ENCODE measurements around the gene RBFOX2.
A peak's percentile ranks its signal among the peaks of the same experiment; 100 is the strongest.
"Not testable (repeated sequence)": the region's sequence is repeated elsewhere in the genome, so short reads cannot be mapped to it uniquely, and the experiment has no call there.

Gene RBFOX2

DNA sequence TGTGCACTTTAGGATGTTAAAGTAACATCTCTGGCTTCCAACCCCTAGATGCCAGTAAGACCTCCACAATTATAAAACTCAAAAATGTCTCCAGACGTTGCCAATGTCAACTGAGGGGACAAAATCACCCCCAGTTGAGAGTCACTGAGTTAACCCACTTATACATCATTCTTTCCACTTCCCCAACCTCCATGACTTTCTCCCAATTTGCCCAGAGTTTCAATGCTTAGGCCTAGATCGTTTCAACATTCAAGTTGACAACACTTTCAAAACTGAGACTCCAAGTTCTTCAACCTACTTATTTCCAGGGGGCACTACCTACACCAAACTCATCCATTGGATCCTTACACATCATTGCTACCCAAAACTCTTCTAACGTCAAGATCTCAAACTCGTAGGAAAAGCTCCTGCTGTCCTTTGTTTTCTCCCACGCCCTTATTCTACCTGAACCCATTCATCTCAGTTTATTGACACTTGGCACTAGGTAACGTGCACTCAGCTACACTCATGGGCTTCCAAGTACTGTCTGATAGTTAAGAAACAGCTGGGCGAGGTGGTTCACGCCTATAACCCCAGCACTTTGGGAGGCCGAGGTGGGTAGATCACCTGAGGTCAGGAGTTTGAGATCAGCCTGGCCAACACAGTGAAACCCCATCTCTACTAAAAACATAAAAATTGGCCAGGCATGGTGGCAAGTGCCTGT, 24.5 kb downstream of the RBFOX2 start:
- DNase-seq, result no peak

DNA sequence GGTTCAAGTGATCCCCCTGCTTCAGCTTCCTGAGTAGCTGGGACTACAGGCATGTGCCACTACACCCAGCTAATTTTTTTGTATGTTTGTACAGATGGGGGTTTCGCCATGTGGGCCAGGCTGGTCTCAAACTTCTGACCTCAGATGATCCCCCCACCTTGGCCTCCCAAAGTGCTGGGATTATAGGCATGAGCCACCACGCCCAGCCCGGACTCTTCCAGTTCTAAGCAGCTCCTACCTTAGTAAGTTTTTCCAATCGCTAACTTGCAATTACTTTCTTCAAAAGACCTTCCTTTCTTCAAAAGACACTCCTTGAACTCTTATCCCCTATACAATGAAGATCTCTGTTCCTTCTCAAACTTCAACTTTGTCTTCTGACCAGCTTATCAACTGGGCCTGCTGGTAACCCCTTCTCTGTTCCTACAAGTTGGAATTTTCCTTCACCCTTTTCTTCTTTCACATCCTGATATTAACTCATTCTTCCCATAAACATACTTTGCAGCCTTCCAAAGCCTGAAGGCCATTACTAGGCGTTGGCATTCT, 25.8 kb downstream of the RBFOX2 start:
- DNase-seq, result no peak

DNA sequence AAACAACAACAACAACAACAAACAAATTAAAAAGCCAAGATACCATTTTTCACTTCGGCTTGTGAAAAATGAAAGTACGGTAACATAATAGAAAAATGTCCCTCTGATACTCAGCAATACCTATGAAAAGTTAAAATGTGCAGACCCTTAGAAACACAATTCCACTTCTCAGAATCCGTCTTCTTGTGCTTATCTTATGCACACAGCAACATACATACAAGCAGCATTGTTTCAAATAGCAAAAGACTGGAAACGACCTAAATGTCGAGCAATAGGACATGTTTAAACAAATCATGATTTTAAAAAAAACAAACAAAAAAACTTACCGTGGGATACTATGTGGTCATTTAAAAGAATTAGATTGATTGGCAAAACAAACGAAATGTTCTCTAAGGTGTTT, 26.5 kb downstream of the RBFOX2 start:
- no peak for DNase-seq

DNA sequence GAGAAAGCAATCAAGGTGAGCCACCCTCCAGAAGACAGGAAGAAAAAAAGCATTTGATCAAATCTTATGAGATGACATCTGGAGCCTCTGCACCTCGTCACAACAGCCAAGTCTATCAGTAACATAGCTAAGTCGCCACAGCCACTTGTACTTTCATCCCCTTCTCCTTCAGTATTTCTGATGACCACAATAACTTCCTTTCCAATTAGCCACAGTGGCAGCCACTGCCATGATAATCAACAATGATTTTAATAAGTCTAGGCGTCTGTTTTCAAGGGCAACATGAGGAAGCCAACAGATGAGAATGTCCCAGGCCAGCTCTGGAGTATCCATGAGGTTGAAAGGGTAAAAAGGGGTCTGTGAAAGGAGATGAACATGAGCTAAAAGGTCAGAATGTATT, 29.9 kb downstream of the RBFOX2 start:
- DNase-seq, result no peak

DNA sequence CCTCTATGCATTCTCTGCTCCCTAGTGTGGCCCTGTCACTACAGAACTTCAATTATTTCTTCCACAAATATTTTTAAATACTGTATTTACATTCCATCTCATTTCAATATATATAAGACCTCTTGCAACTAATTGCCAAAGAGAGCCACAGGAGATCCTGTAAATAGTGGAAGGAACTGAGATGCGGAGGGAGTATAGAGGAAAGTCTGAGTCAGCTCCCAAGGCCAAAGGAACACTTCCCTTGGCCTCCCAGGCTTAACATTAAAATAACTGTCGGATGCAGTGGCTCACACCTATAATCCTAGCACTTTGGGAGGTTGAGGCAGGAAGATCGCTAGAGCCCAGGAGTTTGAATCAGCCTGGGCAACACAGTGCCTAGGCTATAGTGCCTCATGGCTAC, 31.2 kb downstream of the RBFOX2 start:
- DNase-seq, result no peak

DNA sequence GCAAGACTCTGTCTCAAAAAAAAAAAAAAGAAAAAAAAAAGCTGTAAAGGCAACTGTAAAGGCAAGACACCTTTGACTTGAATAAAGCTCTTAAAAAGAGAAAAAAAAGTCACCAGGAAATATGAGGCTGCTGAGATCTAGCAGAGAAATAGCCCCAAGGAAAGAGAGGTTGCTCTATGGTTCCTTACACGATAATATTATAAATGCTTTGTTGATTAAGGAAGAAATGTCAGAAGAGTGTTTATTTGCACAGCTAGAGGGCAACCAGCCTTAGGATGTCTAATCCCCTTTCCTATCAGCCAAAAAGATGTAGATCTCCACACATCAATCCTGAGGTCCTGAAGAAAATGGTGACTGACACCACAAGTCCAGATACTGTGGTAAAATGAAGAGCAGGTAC, 32.0 kb downstream of the RBFOX2 start:
- DNase-seq, result no peak

DNA sequence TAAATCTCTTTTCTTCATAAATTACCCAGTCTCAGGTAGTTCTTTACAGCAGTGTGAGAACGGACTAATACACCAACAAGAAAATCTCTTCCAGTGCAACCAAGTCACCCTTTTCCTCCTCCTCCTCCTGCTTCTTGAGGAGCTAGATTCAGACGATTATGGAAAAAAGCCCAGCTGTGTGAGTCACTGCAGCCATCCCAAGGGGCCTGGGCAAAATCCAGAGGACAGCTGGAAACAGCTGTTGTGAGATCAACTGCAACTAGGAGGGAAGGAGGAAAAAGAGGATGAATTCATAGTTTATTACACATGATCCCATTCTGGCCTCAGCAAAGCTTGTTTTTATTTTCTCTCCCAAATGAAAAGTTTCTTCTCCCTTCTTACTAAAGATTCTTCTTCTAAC, 32.9 kb downstream of the RBFOX2 start:
- DNase-seq, result no peak

DNA sequence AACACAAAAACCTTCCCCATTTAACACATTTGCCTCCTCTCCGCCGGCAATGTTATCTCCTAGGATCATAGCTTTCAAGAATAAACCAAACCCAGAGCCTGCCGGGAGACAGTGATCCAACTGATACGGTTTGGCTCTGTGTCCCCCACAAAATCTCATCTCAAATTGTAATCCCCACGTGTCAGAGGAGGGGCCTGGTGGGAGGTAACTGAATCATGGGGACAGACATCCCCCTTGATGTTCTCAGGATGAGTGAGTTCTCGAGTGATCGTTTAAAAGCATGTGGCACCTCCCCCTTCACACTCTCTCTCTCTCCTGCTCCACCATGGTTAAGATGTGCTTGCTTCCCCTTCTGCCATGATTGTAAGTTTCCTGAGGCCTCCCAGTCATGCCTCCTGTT, 33.3 kb downstream of the RBFOX2 start:
- no peak for DNase-seq

DNA sequence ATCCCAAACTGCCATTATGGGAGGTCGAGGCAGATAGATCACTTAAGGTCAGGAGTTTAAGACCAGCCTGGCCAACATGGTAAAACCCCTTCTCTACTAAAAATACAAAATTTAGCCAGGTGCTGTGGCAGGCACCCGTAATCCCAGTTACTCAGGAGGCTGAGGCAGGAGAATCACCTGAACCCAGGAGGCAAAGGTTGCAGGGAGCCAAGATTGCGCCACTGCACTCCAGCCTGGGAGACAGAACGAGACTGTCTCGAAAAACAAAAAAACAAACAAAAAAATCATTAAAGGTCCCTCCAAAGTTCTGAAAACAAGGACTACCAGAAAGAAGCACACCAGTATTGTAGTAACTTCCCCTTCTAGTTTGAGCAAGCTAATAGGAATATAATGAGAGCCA, 34.9 kb downstream of the RBFOX2 start:
- DNase-seq, result not testable (repeated sequence)

DNA sequence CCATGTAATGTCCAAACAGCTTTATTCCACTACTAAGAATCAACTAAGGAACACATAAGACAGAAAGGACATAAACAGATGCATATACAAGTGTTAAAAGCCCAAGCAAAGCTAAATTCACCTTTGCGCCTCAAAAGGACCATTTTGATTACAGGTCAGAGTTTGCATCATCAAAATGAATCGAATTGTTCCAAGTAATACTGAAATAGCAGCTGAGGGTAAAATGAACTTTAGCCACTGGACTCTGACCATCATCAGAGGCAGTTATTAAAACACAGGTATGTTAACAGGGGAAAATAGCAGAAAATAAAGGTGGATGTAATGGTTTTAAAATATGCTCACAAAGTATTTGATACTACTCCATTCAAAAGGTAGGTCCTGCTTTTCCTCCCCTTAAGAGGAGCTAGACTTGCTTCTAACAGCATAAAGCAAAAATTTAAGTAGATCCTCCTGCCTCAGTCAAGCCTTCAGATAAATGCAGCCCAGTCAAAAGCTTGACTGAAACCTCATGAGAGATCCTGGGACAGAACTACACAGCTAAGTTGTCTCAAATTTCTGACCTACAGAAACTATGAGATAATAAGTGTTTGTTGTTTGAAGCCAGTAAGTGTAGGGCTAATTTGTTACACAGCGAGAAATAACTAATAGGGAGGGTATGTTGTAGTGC, 35.4 kb downstream of the RBFOX2 start:
- no peak for DNase-seq

DNA sequence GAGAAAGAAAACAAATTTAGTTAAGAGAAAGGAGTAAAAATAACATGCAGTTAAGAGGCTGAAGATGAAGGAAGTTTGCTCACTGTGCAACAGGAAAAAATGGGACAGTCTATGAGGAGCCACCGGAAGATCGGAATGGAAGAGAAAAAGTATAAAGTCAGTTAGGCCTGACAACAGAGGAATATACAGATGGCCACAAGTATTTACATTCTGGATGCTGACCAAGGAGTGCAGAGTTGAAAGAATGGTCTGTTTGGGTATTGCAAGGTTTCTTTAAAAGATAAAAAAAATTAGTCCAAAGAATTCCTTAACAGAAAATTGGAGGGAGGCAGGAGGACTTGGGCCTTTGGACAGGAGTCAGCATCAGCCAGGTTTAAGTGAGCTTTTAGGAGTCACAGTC, 37.5 kb downstream of the RBFOX2 start:
- no peak for DNase-seq

DNA sequence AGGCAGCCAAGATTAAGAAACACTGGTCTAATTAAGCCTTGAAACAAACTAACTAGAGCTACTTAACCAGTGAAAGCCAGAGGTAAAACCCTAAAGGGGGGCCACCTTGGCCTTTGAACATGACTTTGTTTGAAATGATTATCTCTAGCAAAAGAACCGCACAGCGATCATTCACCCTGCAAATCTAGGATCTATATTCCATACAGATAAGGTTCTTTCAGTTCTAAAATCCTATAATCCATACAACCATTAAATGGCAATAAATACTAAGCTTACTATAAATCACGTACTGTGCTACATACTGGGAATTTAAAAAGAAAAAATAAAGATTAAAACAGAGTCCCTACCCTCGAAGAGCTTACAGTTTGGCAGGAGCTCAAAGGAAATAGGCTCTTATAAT, 40.6 kb downstream of the RBFOX2 start:
- no peak for DNase-seq

DNA sequence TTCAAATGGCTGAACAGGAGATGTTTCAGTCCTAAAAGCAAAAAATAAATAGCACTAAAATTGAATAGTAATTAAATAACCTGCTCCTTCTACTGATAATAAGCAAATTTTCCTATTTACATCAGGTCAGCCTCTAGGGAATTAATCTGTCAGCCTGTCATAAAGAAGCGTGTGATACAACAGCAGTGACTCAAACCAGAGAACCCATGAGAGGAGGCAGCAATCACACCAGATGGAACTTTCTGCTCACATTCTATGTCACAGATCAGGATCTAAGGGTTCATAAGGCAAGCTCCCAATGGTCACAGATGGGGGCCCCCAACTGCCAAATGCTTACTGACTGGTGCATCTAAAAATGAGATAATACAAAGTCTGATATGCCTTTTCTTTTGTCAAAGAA, 41.1 kb downstream of the RBFOX2 start:
- DNase-seq, result peak in 1 of 2 experiments; percentile 49

DNA sequence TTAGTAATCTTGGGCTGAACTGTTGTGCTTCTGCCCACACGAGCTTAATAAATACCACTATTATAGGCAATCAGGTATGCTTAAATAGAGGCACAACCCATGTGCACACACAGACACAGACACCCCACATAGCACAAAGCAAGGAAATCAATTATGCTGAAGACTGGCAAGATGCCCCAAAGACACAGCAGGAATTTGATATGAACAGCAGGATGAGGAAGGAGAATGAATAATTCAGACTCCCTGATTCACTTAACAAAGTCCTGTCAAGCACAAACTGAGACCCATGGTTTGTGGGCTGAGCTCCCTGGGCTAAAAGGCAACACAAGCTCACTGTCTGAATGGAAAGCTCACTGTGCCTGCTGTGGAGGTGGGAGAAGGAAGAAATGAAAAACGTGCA, 42.5 kb downstream of the RBFOX2 start:
- DNase-seq, result peak in 1 of 2 experiments; percentile 45

DNA sequence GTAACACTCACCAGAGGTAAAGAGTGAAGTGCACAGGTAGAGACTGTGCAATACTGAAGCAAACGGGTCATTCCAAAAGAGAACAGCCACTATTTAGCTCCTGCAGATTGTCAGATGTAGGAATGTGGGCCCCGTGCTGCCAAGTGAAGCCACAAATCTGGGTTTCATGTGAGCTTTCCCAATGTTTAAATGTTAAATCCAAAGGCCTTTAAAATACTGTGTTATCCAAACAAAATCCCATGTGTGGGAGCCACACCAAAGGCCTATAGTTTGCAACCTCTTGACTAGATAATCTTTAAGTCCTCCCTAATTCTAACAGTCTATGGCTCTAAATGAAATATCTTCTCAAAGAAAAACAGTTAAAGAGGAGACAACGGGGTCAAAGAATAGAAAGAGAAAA, 43.3 kb downstream of the RBFOX2 start:
- DNase-seq, result no peak

DNA sequence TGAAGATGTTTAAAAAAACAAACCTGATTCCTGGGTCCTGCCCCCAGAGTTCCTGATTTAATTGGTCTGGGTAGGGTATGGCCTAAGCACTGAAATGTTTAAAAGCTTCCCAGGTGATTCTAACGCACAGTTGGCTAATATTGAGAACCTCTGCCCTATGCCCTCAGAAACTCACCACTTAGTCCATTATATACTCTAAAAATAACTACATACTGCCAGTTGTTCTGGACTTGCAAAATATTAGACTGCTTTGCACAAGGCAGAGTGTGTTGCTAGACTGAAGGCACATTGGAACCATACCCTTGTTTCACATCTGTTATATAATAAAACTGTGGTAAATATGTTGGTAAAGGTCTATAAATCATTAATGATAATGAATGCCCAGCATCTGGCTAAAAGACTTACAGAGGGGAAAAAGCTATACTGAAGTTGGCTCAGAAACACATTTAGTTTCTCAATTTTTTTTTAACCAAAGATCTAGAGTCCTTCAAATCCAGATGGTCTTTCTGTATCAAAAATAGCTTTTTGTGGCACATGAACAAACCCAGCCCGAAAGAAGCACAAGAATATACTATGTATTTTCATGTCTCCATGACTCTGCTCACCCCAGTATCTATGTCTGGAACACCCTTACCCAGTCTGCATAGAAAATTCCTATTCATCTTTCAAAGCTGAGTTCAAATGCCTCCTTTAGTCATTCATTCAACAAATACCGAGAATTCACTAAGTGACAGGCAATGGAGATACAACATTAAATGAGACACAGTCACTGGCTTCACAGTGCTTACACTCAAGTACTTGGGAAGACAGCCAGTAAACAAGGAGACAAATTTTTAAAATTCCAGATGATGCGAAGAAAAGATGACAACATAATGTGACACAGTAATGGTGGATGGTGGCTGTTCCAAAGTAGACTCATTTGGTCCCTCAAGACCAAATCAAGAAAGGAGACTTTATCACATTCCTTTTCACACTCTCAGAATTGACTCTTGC, 44.1 kb downstream of the RBFOX2 start:
- DNase-seq, result peak in 1 of 2 experiments; percentile 39

DNA sequence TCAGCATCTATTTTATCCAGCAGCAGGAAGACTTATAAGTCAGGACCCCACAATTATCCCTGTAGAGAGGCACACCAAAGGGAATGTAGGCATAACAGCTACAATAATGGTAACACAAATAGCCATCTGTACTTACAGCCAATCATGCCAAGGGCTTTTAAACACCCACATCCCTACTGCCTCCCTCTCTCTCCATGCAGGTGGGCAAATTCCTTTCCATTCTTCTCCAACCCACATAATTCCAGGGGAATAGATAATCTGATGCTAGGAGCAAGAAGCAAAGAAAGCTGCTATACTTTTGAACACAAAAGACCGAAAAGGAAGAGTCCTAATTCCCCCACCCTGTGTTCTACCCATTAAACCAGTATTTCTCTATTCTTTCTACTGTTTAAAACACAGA, 46.7 kb downstream of the RBFOX2 start:
- no peak for DNase-seq

DNA sequence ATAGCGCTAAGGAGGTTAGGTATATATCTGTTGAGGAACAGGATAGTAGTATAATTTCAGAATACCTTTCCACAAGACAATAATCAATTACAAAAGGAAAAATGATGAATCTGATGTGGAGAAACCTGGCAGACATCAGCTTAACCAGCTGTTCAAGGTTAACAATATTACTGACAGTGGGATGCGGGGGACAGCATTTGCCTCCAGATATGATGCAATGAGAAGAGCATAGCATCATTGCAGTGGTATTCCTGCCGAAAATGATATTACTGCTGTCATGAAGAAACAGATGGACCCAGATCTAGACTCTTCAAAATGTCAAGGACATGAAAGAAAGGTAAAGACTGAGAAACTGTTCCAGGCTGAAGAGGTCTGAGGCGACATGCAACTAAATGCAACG, 49.7 kb downstream of the RBFOX2 start:
- DNase-seq, result no peak

DNA sequence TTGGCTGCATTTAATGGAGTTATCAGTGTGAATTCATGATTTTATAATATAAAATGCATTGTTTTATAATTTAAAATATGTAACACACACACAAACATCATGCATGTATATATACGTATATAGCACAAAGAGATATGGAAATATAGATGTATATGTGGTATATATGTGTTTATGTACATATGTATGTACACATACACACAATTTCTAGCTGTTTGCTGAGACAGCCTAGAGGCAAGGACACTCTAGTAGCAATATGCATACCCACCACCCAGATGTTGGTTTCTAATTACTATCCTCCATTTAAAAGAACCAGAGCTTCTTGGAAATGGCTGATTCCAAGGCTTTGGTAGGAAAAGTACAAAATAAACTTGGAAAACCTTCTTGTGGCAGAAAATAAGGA, 50.4 kb downstream of the RBFOX2 start:
- DNase-seq, result no peak

DNA sequence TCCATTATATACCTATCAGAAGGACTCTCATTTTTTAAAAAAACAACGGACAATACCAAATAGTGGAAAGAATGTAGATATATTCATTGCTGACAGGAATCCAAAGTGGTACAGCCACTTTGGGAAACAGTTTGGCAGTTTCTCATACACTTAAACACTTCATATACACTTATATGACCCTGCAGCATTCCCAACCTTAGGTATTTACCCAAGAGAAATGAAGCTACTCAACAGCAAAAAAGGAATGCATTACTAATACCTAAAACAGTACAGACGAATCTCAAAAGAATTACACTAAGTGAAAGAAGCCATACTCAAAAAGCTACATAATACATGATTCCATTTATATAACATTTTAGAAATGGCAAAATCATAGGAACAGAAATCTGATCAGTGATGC, 51.5 kb downstream of the RBFOX2 start:
- DNase-seq, result no peak

DNA sequence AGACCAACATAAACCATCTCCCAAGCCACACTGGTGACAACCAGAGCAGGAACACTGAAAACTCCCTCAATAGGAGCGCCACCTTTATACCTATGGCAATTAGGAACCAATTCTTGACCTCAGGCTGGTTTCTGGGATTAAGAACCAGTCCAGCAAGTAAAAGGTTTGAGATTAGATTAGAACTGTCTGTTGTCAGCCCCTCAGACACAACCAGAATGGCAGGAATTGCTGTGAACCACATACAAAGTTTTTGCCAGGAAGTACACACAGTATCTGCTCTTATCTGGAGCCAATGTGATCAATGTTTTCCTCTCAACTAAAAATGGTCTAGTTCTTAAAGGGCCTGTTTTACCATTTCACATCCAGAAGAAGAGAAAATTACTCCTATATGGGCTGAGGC, 55.2 kb downstream of the RBFOX2 start:
- no peak for DNase-seq

DNA sequence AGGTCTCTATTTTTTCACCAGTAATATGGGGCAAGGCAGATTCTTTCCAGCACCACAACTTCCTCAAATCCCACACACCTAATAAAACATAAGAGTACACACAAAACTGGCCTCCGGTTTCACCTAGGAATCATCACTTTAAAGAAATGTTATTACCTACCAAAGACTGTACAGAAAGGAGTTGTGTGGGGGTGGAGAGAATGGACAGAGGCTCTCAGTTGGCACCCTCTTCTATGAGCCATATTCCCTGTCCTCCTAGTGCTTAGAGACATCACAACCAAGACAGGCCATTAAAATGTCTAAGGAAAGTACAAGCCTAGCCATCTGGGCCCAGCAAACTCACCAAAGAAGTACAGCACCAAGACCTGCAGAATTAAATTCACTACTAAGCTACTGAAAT, 56.1 kb downstream of the RBFOX2 start:
- no peak for DNase-seq

DNA sequence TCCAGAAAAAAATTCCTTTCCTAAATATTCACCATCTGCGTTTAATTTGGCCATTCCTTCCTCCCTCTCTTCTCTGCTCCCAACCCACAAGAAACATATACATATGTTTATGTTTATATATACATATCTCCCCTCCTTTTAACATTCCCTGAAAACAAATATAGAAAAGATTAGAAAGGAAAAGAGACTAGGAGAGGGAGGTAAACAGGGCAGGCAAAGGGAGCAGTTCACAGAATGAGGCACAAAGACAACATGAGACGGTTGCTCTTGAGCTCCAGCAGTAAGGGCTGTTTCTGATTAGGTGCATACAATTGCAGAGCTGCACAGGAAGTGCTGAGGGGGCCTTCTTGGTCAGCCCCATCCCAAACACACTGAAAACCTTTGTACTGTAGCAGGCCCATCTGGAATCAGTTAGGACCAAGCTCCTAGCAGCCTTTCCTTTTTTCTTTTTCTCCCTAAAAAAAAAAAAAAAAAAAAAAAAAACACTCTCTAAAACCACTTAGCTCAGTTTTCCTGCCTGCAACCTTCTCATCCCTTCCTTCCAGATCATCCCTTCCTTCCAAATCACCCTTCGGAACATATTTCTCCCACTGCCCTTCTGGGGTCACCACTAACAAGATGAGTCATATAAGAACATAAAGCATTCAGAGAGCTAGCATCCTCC, 57.0 kb downstream of the RBFOX2 start:
- peak in 1 of 2 experiments; percentile 47 for DNase-seq

Data from NCI-H446 (cell line).